ENCODE data around the gene LRP6. TPM values are rescaled to one million over a fixed set of nuclear protein-coding genes. Genes with fewer than 3 reads are reported as not detected.

LRP6 gene
- polyA plus RNA-seq, 1 donor (not counting 4 experiments of a cell fraction or from before 2014, with no cell fraction given), result 13.0 TPM

- no peak overlapping the region for H3K4me3 ChIP-seq (ENCODE audit: control insufficient read depth in 2 of 3, extremely low read depth in 1 of 3, insufficient read depth in 2 of 3, low read depth in 1 of 3, low read length in 3 of 3)
- no peaks in the 10 kb centered on the region for H3K4me1 ChIP-seq (ENCODE audit: control insufficient read depth, extremely low read depth, insufficient read depth, low read length)
- DNase-seq (ENCODE audit: low read depth, low spot score) (no peak), FAIRE-seq (no peak)
- H2AFZ ChIP-seq (ENCODE audit: control insufficient read depth, low read length), result no peak overlapping the region
- no peaks in the 10 kb centered on the region for H4K20me1 ChIP-seq (ENCODE audit: control insufficient read depth, extremely low read depth, insufficient read depth, low read length)
- dilution Hi-C loops (cut with MboI; ENCODE audit: extremely low pct_ligation_motif_present, low sequenced_read_pairs), result no loop called here
- no peaks in the 10 kb centered on the region for H3K79me2 ChIP-seq (ENCODE audit: control insufficient read depth, insufficient read depth, low read length)
- H3K27me3 ChIP-seq (ENCODE audit: control insufficient read depth, extremely low read depth, insufficient read depth, low read length), result no peaks in the 10 kb centered on the region
- H3K9me3 ChIP-seq (ENCODE audit: control insufficient read depth, low read depth, low read length), result no peaks in the 10 kb centered on the region
- H3K27ac ChIP-seq (ENCODE audit: control insufficient read depth, insufficient read depth, low read length), result no peak overlapping the region
- H3K9me1 ChIP-seq (ENCODE audit: control insufficient read depth, extremely low read depth, insufficient read depth, low read length), result no peaks in the 10 kb centered on the region
- no peak for TF ChIP-seq EZH2 (IDR thresholded peaks at IDR 0.05; ENCODE audit: low read length)
- TF ChIP-seq, protein P1, sequence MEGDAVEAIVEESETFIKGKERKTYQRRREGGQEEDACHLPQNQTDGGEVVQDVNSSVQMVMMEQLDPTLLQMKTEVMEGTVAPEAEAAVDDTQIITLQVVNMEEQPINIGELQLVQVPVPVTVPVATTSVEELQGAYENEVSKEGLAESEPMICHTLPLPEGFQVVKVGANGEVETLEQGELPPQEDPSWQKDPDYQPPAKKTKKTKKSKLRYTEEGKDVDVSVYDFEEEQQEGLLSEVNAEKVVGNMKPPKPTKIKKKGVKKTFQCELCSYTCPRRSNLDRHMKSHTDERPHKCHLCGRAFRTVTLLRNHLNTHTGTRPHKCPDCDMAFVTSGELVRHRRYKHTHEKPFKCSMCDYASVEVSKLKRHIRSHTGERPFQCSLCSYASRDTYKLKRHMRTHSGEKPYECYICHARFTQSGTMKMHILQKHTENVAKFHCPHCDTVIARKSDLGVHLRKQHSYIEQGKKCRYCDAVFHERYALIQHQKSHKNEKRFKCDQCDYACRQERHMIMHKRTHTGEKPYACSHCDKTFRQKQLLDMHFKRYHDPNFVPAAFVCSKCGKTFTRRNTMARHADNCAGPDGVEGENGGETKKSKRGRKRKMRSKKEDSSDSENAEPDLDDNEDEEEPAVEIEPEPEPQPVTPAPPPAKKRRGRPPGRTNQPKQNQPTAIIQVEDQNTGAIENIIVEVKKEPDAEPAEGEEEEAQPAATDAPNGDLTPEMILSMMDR (optimal IDR thresholded peaks at IDR 0.05 in 1 of 3, IDR thresholded peaks at IDR 0.05 in 1 of 3, conservative IDR thresholded peaks at IDR 0.05 in 1 of 3; ENCODE audit: extremely low read depth in 1 of 3, insufficient read depth in 2 of 3, low read length in 3 of 3), result no peak
- H3K9ac ChIP-seq (ENCODE audit: control insufficient read depth, extremely low read depth, insufficient read depth, low read length), result no peak overlapping the region
- no peak overlapping the region for H3K4me2 ChIP-seq (ENCODE audit: control insufficient read depth, extremely low read depth, insufficient read depth, low read depth, low read length)
- no peaks in the 10 kb centered on the region for H3K36me3 ChIP-seq (ENCODE audit: control insufficient read depth in 2 of 2, extremely low read depth in 1 of 2, insufficient read depth in 2 of 2, low read length in 2 of 2)
These were observed 34.3 kb upstream of the LRP6 start for GRCh38 chr12:12301122-12301521.

GRCh38 chr12:12297201-12297830 is 30.5 kb upstream of the LRP6 start:
- H3K9me3 ChIP-seq (ENCODE audit: control insufficient read depth, low read depth, low read length), result no peaks in the 10 kb centered on the region
- no peaks in the 10 kb centered on the region for H3K9me1 ChIP-seq (ENCODE audit: control insufficient read depth, extremely low read depth, insufficient read depth, low read length)
- no peaks in the 10 kb centered on the region for H3K79me2 ChIP-seq (ENCODE audit: control insufficient read depth, insufficient read depth, low read length)
- dilution Hi-C loops (cut with MboI; ENCODE audit: extremely low pct_ligation_motif_present, low sequenced_read_pairs), result no loop called here
- H2AFZ ChIP-seq (ENCODE audit: control insufficient read depth, low read length), result no peak overlapping the region
- H3K27ac ChIP-seq (ENCODE audit: control insufficient read depth, insufficient read depth, low read length), result no peak overlapping the region
- no peak for FAIRE-seq
- H3K27me3 ChIP-seq (ENCODE audit: control insufficient read depth, extremely low read depth, insufficient read depth, low read length), result no peaks in the 10 kb centered on the region
- H4K20me1 ChIP-seq (ENCODE audit: control insufficient read depth, extremely low read depth, insufficient read depth, low read length), result no peaks in the 10 kb centered on the region
- no peaks in the 10 kb centered on the region for H3K36me3 ChIP-seq (ENCODE audit: control insufficient read depth in 2 of 2, extremely low read depth in 1 of 2, insufficient read depth in 2 of 2, low read length in 2 of 2)
- H3K4me1 ChIP-seq (ENCODE audit: control insufficient read depth, extremely low read depth, insufficient read depth, low read length), result no peaks in the 10 kb centered on the region
- no peak overlapping the region for H3K4me3 ChIP-seq (ENCODE audit: control insufficient read depth in 2 of 3, extremely low read depth in 1 of 3, insufficient read depth in 2 of 3, low read depth in 1 of 3, low read length in 3 of 3)
- TF ChIP-seq, protein P1 (optimal IDR thresholded peaks at IDR 0.05 in 1 of 3, IDR thresholded peaks at IDR 0.05 in 1 of 3, conservative IDR thresholded peaks at IDR 0.05 in 1 of 3; ENCODE audit: extremely low read depth in 1 of 3, insufficient read depth in 2 of 3, low read length in 3 of 3), result no peak
- no peak for TF ChIP-seq EZH2 (IDR thresholded peaks at IDR 0.05; ENCODE audit: low read length)
- H3K4me2 ChIP-seq (ENCODE audit: control insufficient read depth, extremely low read depth, insufficient read depth, low read depth, low read length), result no peak overlapping the region
- no peak for DNase-seq (ENCODE audit: low read depth, low spot score)
- no peak overlapping the region for H3K9ac ChIP-seq (ENCODE audit: control insufficient read depth, extremely low read depth, insufficient read depth, low read length)
